ENCODE results near the gene SFMBT2.

- TF ChIP-seq ZNF274 (IDR thresholded peaks at IDR 0.05; ENCODE audit: low read depth, low read length) (no peak), YY1 (IDR thresholded peaks at IDR 0.05; ENCODE audit: insufficient read depth, insufficient read length) (no peak), SUZ12 (IDR thresholded peaks at IDR 0.05; ENCODE audit: extremely low read depth, insufficient read depth, insufficient read length) (no peak)
Observed at GRCh38 chr10:7151538-7151937, 259.3 kb downstream of the SFMBT2 start.

Measured in NT2/D1 (cell line).